Measurements from ENCODE around the gene PTPRB.

DNA sequence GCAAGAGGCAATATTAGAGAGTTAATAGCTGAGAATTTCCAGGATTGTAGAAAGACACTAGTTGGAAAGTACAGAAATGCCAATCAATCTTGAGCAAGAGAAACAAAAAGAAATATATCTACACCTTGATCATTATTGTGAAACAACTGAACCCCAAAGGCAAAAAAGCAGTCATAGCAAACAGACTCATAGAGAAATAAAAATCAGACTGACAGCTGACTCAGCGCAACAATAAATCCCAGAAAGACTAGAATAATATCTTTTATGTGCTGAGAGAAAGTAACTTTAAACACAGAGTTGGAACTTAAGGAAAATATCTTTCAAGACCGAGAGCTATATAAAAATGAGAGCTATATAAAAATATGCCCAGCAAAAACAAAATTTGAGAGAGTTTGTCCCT is 52.9 kb downstream of the PTPRB start:
- TF ChIP-seq POLR2AphosphoS5 (IDR thresholded peaks at IDR 0.05; ENCODE audit: low read depth, low read length) (no peak), SIN3A (IDR thresholded peaks at IDR 0.05; ENCODE audit: borderline replicate concordance, insufficient read depth, low read length) (no peak), TAF1 (IDR thresholded peaks at IDR 0.05; ENCODE audit: borderline replicate concordance, insufficient read depth, low read length) (no peak), FOXP2 (optimal IDR thresholded peaks at IDR 0.05; ENCODE audit: borderline replicate concordance, extremely low read depth, extremely low read length, insufficient read depth) (no peak)
- TF ChIP-seq, protein P1, sequence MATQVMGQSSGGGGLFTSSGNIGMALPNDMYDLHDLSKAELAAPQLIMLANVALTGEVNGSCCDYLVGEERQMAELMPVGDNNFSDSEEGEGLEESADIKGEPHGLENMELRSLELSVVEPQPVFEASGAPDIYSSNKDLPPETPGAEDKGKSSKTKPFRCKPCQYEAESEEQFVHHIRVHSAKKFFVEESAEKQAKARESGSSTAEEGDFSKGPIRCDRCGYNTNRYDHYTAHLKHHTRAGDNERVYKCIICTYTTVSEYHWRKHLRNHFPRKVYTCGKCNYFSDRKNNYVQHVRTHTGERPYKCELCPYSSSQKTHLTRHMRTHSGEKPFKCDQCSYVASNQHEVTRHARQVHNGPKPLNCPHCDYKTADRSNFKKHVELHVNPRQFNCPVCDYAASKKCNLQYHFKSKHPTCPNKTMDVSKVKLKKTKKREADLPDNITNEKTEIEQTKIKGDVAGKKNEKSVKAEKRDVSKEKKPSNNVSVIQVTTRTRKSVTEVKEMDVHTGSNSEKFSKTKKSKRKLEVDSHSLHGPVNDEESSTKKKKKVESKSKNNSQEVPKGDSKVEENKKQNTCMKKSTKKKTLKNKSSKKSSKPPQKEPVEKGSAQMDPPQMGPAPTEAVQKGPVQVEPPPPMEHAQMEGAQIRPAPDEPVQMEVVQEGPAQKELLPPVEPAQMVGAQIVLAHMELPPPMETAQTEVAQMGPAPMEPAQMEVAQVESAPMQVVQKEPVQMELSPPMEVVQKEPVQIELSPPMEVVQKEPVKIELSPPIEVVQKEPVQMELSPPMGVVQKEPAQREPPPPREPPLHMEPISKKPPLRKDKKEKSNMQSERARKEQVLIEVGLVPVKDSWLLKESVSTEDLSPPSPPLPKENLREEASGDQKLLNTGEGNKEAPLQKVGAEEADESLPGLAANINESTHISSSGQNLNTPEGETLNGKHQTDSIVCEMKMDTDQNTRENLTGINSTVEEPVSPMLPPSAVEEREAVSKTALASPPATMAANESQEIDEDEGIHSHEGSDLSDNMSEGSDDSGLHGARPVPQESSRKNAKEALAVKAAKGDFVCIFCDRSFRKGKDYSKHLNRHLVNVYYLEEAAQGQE (IDR thresholded peaks at IDR 0.05; ENCODE audit: insufficient read depth in 1 of 2, low read depth in 2 of 2, low read length in 2 of 2): no peak

Measured in PFSK-1 (cell line).